ENCODE results near the gene MAP3K5. TPM values are rescaled to one million over a fixed set of nuclear protein-coding genes. Genes with fewer than 3 reads are reported as not detected.

MAP3K5 gene
- total RNA-seq, 3 donors from 2014 or later (not counting 1 experiment from before 2014, with no cell fraction given): 19.7 to 36.7 (median 35.4) TPM

DNA sequence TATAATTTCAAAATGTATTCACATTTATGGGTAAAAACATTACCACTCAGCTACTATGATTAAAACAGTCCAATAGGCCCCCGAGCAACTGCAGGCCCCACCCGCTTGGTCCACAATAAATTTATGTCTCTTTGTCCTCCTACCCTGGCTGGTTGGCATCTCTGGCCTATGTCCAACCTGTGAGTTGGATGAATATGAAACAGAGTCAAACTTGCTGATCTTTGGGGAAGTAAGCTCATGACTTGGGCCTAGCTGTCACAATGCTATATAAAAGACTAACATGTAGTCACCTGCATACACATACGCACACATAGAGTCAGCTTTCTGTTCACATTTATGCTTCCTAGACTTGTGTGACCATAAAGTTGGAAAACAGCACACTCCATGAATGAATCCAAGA is 262.6 kb downstream of the MAP3K5 start:
- no peak overlapping the region for H3K4me3 Mint-ChIP-seq
- H3K27me3 Mint-ChIP-seq (ENCODE audit: low read depth in 2 of 2): peaks cover 15 to 18% of the 10 kb centered on the region in 2 donors
- Histone ChIP-seq H3K4me3 (ENCODE audit: low read length) (no peak overlapping the region), H3K27ac (ENCODE audit: low read length) (no peak overlapping the region), H3K36me3 (ENCODE audit: control insufficient read depth, insufficient read depth, low read length) (no peaks in the 10 kb centered on the region), H3K27me3 (ENCODE audit: control insufficient read depth, insufficient read depth, low read length) (no peaks in the 10 kb centered on the region), H3K4me1 (ENCODE audit: control insufficient read depth, insufficient read depth, low read length) (no peaks in the 10 kb centered on the region), H3K9me3 (ENCODE audit: control insufficient read depth, insufficient read depth, low read length) (no peaks in the 10 kb centered on the region)
- TF ChIP-seq, protein P1, sequence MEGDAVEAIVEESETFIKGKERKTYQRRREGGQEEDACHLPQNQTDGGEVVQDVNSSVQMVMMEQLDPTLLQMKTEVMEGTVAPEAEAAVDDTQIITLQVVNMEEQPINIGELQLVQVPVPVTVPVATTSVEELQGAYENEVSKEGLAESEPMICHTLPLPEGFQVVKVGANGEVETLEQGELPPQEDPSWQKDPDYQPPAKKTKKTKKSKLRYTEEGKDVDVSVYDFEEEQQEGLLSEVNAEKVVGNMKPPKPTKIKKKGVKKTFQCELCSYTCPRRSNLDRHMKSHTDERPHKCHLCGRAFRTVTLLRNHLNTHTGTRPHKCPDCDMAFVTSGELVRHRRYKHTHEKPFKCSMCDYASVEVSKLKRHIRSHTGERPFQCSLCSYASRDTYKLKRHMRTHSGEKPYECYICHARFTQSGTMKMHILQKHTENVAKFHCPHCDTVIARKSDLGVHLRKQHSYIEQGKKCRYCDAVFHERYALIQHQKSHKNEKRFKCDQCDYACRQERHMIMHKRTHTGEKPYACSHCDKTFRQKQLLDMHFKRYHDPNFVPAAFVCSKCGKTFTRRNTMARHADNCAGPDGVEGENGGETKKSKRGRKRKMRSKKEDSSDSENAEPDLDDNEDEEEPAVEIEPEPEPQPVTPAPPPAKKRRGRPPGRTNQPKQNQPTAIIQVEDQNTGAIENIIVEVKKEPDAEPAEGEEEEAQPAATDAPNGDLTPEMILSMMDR (IDR thresholded peaks at IDR 0.05): no peak
- 93% methylated on average over 3 of the region's 3 CpGs for WGBS (ENCODE audit: insufficient coverage)
- no peak overlapping the region for H3K27ac Mint-ChIP-seq
- peaks cover 6 to 9% of the 10 kb centered on the region in 2 donors for H3K4me1 Mint-ChIP-seq
- DNase-seq (no peak), ATAC-seq (no peak)
- no peaks in the 10 kb centered on the region for H3K9me3 Mint-ChIP-seq
- no peaks in the 10 kb centered on the region for H3K36me3 Mint-ChIP-seq
- intact Hi-C loops (cut with micrococcal nuclease): no loop called here

GRCh38 chr6:136528477-136528876 is 263.8 kb downstream of the MAP3K5 start:
- Histone ChIP-seq H3K9me3 (ENCODE audit: control insufficient read depth, insufficient read depth, low read length) (no peaks in the 10 kb centered on the region), H3K4me1 (ENCODE audit: control insufficient read depth, insufficient read depth, low read length) (no peaks in the 10 kb centered on the region), H3K27ac (ENCODE audit: low read length) (no peak overlapping the region), H3K36me3 (ENCODE audit: control insufficient read depth, insufficient read depth, low read length) (no peaks in the 10 kb centered on the region), H3K4me3 (ENCODE audit: low read length) (no peak overlapping the region), H3K27me3 (ENCODE audit: control insufficient read depth, insufficient read depth, low read length) (no peaks in the 10 kb centered on the region)
- Mint-ChIP-seq H3K36me3 (no peaks in the 10 kb centered on the region), H3K27me3 (ENCODE audit: low read depth in 2 of 2) (peaks cover 15 to 18% of the 10 kb centered on the region in 2 donors), H3K9me3 (no peaks in the 10 kb centered on the region), H3K4me3 (no peak overlapping the region), H3K27ac (no peak overlapping the region), H3K4me1 (peaks cover 6 to 9% of the 10 kb centered on the region in 2 donors)
- ATAC-seq (no peak), DNase-seq (no peak)
- 82% methylated on average over 1 of the region's 1 CpG for WGBS (ENCODE audit: insufficient coverage)
- TF ChIP-seq, protein P1 (IDR thresholded peaks at IDR 0.05): no peak
- intact Hi-C loops (cut with micrococcal nuclease): no loop called here

- Histone ChIP-seq H3K36me3 (ENCODE audit: control insufficient read depth, insufficient read depth, low read length) (no peaks in the 10 kb centered on the region), H3K4me3 (ENCODE audit: low read length) (no peak overlapping the region), H3K27ac (ENCODE audit: low read length) (no peak overlapping the region), H3K27me3 (ENCODE audit: control insufficient read depth, insufficient read depth, low read length) (no peaks in the 10 kb centered on the region), H3K9me3 (ENCODE audit: control insufficient read depth, insufficient read depth, low read length) (no peaks in the 10 kb centered on the region), H3K4me1 (ENCODE audit: control insufficient read depth, insufficient read depth, low read length) (no peaks in the 10 kb centered on the region)
- H3K36me3 Mint-ChIP-seq: no peaks in the 10 kb centered on the region
- TF ChIP-seq, protein P1 (IDR thresholded peaks at IDR 0.05): no peak
- DNase-seq (no peak), ATAC-seq (no peak)
- peaks cover 10 to 18% of the 10 kb centered on the region in 2 donors for H3K27me3 Mint-ChIP-seq (ENCODE audit: low read depth in 2 of 2)
- no peak overlapping the region for H3K27ac Mint-ChIP-seq
- H3K4me3 Mint-ChIP-seq: no peak overlapping the region
- peaks cover 6 to 9% of the 10 kb centered on the region in 2 donors for H3K4me1 Mint-ChIP-seq
- intact Hi-C loops (cut with micrococcal nuclease): no loop called here
- 69% methylated on average over 4 of the region's 6 CpGs for WGBS (ENCODE audit: insufficient coverage)
- H3K9me3 Mint-ChIP-seq: no peaks in the 10 kb centered on the region
Measured at GRCh38 chr6:136527831-136528230, 264.4 kb downstream of the MAP3K5 start.

DNA sequence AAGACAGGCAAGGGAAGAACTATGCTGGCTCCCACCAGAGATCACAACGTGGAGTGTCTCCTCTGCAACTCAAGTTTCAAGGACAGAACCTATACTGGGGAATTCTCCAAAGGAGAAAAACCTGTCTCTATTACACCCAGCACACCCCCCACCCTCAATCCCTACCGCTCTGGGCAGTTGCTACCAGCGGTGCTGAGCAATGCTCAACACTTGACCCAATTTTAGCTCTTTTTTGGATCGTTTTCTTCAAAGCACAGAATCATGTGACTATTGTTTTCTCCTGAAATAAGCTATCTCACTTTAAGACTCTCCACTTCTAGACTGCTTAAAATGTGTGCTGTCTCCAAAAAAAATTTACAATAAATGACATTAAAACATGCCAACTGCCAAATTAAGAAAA is 265.3 kb downstream of the MAP3K5 start:
- Histone ChIP-seq H3K27me3 (ENCODE audit: control insufficient read depth, insufficient read depth, low read length) (no peaks in the 10 kb centered on the region), H3K9me3 (ENCODE audit: control insufficient read depth, insufficient read depth, low read length) (no peaks in the 10 kb centered on the region), H3K4me1 (ENCODE audit: control insufficient read depth, insufficient read depth, low read length) (no peaks in the 10 kb centered on the region), H3K27ac (ENCODE audit: low read length) (no peak overlapping the region), H3K36me3 (ENCODE audit: control insufficient read depth, insufficient read depth, low read length) (no peaks in the 10 kb centered on the region), H3K4me3 (ENCODE audit: low read length) (no peak overlapping the region)
- Mint-ChIP-seq H3K4me3 (no peak overlapping the region), H3K27me3 (ENCODE audit: low read depth in 2 of 2) (peaks cover 9 to 24% of the 10 kb centered on the region in 2 donors), H3K9me3 (no peaks in the 10 kb centered on the region), H3K36me3 (no peaks in the 10 kb centered on the region), H3K27ac (no peak overlapping the region), H3K4me1 (peaks cover 6 to 9% of the 10 kb centered on the region in 2 donors)
- TF ChIP-seq, protein P1 (IDR thresholded peaks at IDR 0.05): no peak
- intact Hi-C loops (cut with micrococcal nuclease): no loop called here
- 36% methylated on average over 4 of the region's 4 CpGs for WGBS (ENCODE audit: insufficient coverage)
- ATAC-seq (no peak), DNase-seq (no peak)

Data from natural killer cell (primary cell).